ENCODE measurements around the gene NSRP1.
"Not testable (repeated sequence)": the region's sequence is repeated elsewhere in the genome, so short reads cannot be mapped to it uniquely, and the experiment has no call there.

Gene NSRP1

GRCh38 chr17:30174556-30174955 is 57.9 kb downstream of the NSRP1 start:
- in situ Hi-C loops (cut with HindIII; ENCODE audit: low sequenced_read_pairs): no loop called here

GRCh38 chr17:30176855-30177254 is 60.2 kb downstream of the NSRP1 start:
- in situ Hi-C loops (cut with HindIII; ENCODE audit: low sequenced_read_pairs): no loop called here

DNA sequence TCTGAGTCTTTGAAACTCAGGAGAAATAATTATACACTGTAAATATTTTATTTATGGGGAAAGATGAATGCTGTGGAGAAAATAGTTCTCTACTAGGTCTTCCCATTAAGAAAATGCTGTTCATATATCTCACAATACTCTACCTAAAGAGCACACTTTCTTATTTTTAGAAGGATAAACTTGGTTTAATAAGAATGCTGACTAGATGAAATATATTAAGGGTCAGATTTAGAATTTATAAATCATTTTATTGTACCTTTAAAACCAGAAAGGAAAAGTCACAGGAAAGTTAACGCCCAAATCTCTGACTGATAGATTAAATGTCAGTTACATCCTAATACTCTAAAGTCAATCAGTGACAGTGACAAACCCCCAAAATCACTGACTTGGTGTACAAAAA is 70.1 kb downstream of the NSRP1 start:
- in situ Hi-C loops (cut with HindIII; ENCODE audit: low sequenced_read_pairs): no loop called here

DNA sequence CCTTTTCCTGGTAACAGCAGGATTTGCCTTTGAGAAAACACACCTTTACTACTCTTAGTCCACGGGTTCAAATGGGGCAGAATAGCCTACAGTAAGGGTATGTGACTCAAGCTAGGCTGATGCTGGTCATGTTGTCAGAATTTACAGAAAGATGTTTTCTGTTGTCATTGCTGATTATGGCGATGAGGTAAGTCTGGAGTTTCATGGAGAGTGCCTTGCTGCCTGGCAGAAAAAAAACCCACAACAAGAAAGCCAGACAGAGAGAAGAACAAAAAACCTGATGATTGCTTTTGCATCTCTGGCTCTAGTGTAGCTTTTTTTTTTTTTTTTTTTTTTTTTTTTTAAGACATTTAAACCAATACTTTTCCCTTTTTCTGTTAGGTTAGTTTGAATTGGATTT is 71.0 kb downstream of the NSRP1 start:
- in situ Hi-C loops (cut with HindIII; ENCODE audit: low sequenced_read_pairs): no loop called here

DNA sequence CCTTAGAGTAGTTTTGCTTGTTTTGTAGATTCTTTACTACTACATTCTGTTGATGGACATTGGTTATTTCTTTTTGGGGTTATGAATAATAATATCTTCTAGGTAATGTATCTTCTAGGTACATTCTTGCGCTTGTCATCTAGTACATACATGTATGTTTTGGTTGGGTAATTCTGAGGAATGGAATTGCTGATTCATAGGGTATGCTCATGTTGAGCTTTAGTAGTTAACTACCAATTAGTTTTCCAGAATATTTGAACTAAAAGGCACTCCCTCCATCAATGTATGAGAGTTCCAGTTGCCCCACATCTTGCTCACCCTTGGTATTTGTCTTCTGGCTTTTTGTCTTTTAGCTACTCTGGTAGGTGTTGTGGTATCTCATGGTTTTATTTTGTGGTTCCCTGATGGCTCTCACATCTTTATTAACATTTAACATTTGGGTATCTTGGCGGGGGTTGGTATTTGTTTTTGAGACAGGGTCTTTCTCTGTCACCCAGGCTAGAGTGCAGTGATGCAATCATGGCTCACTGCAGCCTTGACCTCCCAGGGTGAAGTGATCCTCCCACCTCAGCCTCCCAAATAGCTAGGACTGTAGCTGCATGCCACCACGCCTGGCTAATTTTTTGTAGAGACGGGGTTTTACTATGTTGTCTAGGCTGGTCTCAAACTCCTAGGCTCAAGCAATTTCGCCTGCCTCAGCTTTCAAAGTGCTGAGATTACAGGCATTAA is 71.8 kb downstream of the NSRP1 start:
- in situ Hi-C loops (cut with HindIII; ENCODE audit: low sequenced_read_pairs): no loop called here

DNA sequence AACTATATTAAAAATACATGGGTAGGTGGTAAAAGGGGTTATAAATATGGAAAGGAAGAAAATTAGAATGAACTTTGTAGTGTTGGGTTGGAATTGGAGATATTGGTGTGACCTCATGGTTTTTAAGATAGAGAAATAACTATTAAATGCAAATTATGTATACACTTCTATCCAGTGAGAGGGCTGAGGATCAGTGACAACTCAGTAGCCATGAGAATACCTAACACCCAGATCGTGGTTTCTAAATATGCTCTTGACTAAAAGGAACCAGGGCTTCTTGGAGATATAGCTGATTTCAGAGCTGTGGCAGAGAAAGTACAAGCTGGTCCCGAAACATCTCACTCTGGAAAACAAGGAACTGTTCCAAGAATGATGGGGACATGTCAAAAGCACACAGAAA is 74.5 kb downstream of the NSRP1 start:
- in situ Hi-C loops (cut with HindIII; ENCODE audit: low sequenced_read_pairs): loop anchor here (10.0 kb wide), 1 partner anchor 154 kb away; no protein-coding TSS in a partner anchor

DNA sequence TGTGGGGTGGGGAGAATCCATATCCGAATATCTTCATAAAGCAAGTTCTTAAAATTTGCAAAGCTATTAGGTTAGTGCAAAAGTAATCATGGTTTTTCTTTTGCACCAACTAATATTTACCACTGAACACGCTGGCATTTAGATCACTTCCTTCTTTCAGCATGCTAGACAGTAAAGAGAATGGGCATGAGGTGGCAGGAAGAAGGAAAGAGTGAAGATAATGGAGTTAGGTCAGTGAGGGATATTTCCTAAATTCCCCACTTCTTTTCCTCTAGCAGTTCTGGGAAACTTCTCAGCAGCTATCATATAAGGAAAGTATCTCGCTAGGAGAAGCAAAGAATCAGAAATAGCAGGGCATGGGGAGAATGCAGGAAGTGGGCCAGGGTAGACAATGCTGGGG is 79.9 kb downstream of the NSRP1 start:
- in situ Hi-C loops (cut with HindIII; ENCODE audit: low sequenced_read_pairs): loop anchor here (10.0 kb wide), 1 partner anchor 148 kb away; no protein-coding TSS in a partner anchor

DNA sequence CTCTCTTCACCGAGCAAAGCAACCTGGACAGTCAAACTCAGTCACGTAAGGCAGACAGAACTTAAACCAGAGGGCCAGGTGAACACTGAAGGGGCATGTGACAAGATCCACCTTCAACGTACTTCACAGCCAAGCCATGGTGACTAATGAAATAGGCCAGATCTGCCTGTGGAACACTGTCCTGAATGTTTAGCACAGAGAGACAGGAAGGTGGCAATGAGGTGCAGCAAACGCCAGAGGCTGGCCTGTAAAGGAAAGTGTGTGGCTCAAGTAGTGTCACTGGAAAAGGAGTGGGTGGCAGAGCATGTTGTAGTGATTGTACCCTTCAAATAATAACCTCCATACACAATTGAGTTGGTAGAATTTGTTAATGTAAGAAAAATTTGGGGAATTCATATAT is 80.8 kb downstream of the NSRP1 start:
- in situ Hi-C loops (cut with HindIII; ENCODE audit: low sequenced_read_pairs): loop anchor here (10.0 kb wide), 1 partner anchor 147 kb away; no protein-coding TSS in a partner anchor

DNA sequence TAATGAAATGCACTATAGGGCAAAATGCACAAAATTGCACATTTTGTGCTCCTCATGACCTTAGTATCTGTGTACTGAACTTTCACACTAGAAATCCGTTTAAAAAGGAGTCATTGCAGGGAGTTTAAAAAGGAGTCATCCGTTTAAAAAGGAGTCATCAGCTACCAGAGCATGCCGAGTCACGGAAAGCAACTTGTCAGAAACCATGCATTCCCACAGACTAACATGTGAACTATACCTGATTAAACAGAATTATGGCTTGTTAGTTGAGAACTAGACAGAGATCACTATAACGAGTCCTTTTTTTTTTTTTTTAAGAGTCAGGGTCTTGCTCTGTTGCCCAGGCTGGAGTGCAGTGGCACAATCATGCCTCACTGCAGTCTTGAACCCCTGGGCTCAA is 83.0 kb downstream of the NSRP1 start:
- in situ Hi-C loops (cut with HindIII; ENCODE audit: low sequenced_read_pairs): loop anchor here (10.0 kb wide), 1 partner anchor 145 kb away; no protein-coding TSS in a partner anchor

GRCh38 chr17:30200106-30200505 is 83.5 kb downstream of the NSRP1 start:
- in situ Hi-C loops (cut with HindIII; ENCODE audit: low sequenced_read_pairs): no loop called here

- in situ Hi-C loops (cut with HindIII; ENCODE audit: low sequenced_read_pairs): not testable (repeated sequence)
These were observed 84.0 kb downstream of the NSRP1 start for GRCh38 chr17:30200656-30201055.

- in situ Hi-C loops (cut with HindIII; ENCODE audit: low sequenced_read_pairs): no loop called here
These were observed 86.9 kb downstream of the NSRP1 start for GRCh38 chr17:30203471-30203981.

- in situ Hi-C loops (cut with HindIII; ENCODE audit: low sequenced_read_pairs): no loop called here
These were observed 91.0 kb downstream of the NSRP1 start for GRCh38 chr17:30207655-30208054.

DNA sequence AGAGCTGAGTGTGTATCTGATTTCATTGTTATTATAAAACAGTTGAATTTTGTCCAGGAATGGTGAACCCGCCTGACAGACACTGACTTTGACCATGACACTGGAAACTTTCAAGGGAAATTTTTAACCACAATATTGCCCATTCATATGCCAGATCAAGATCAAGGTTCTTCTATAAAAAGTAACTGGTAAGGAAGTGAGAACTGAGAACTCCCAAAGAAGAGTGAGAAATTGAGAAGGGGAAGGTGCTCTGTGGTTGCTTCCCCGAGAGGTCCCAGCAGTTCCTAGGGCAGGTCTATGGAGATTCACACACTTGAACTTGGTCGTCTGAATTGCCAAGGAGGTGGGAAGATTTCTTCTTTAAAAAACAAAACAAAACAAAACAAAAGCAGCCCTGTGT is 91.6 kb downstream of the NSRP1 start:
- in situ Hi-C loops (cut with HindIII; ENCODE audit: low sequenced_read_pairs): no loop called here

DNA sequence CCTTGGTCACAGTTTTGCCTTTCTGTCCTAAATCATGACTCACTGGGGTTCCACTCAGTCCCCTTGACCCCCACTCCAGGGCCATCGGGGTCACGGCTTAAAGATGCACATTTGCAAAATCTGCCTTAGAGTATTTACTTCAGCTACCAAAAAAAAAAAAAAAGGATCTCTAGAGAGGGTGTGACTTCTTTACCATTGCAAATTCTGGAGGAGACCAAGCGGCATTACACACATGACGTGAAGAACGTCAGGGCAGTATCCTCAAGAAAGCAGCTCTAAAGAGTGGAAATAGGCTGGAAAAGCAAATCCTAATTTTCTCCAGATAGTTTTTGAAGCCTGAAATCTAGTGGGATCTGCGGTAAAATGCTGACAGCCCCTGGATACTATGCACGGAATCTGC is 93.3 kb downstream of the NSRP1 start:
- in situ Hi-C loops (cut with HindIII; ENCODE audit: low sequenced_read_pairs): no loop called here

DNA sequence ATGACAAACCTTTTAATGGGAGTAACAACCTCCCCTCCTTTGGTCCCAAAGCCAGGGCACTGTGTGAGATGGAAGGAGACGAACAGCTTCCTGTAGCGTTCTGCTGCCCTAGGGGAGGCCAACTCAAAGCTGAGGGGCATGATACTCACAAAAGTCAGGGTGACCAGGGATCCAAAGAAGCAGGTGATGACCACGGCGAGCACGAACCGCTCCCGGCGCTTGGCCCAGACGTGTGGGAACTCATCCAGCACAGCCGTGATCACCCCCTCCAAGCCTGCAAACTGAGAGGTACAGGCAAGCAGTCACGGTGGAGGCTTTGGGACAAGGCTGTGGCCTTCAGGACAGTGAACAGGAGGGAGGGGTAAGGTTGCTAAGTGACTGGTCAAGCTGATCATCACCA is 93.8 kb downstream of the NSRP1 start:
- in situ Hi-C loops (cut with HindIII; ENCODE audit: low sequenced_read_pairs): no loop called here

GRCh38 chr17:30210901-30211300 is 94.3 kb downstream of the NSRP1 start:
- in situ Hi-C loops (cut with HindIII; ENCODE audit: low sequenced_read_pairs): no loop called here

GRCh38 chr17:30211371-30211770 is 94.8 kb downstream of the NSRP1 start:
- in situ Hi-C loops (cut with HindIII; ENCODE audit: low sequenced_read_pairs): no loop called here

GRCh38 chr17:30212750-30213149 is 96.1 kb downstream of the NSRP1 start:
- in situ Hi-C loops (cut with HindIII; ENCODE audit: low sequenced_read_pairs): no loop called here

GRCh38 chr17:30217054-30217453 is 100.4 kb downstream of the NSRP1 start:
- in situ Hi-C loops (cut with HindIII; ENCODE audit: low sequenced_read_pairs): no loop called here

DNA sequence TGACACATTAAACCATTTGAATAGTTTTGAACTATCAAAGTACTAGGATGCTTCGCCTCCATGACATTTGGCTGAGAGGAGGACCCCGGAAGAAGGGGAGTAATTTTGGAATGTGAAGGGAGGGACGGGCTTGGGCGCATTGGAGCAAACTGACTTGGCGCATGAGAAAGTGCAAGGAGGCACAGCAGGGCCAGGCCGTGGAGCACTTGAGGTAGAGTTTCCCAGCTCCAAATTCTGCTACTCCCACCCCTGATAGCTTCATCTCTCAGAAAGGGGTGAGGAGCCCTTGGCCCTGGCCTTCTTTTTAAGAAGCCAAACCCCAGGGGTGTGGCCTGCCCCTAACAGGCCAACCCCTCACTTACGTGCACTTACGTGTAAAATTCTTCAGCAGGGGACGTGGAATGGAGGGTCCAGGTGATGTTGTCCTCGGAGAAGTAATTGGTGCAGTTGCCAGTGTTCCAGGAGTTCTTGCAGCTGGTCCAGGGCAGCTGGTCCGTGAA is 101.2 kb downstream of the NSRP1 start:
- in situ Hi-C loops (cut with HindIII; ENCODE audit: low sequenced_read_pairs): no loop called here

GRCh38 chr17:30218799-30219198 is 102.2 kb downstream of the NSRP1 start:
- in situ Hi-C loops (cut with HindIII; ENCODE audit: low sequenced_read_pairs): no loop called here

Measured in DLD1 (cell line).